GM12875 (cell line): ENCODE results near the gene FGD5.

ENCODE experiments used
- H3K4me3 ChIP-seq: one replicate; pipeline ENCODE4 v1.5.1; 2011; ENCODE audit warnings: low read depth, low read length, control low read depth
- TF ChIP-seq, protein P1 (sequence below): IDR thresholded peaks from 2 replicates; pipeline ENCODE4 v1.5.1; 2011; ENCODE audit warnings: low read depth, mild to moderate bottlenecking, control low read depth, inconsistent platforms, low read length, moderate library complexity, borderline replicate concordance; ENCODE audit not compliant: insufficient read depth

The FGD5 gene

DNA sequence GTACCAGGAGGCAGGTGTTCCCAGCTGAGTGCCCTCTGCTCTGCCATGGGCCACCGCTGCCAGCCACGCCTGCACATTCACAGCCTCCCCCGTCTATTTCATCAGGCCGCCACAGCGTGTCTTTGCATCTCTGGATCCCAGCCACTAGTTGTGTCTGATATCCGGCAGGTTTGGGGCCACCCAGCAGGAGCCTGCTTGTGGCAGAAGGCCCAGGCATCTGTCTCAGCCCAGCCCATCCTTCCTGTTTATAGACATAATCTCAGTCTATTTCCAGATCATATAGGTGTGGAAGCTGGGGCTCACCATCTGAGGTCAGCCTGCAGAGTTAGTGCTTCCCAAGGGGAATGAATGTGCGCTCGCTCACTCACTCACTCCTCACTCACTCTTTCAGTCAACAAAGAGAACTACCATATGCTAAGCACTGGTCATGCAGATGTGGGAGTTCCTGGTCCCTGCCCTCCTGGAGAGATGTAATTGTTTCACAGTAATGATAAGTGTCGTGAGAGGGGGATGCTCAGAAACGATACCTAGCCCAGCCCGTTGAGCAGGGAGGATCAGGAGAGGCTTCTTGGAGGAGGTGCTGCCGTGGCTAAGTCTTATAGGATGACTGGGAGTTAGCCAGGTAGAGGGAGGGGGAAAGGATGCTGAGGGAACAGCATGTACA lies 60.6 kb downstream of the FGD5 start:
- TF ChIP-seq, protein P1, sequence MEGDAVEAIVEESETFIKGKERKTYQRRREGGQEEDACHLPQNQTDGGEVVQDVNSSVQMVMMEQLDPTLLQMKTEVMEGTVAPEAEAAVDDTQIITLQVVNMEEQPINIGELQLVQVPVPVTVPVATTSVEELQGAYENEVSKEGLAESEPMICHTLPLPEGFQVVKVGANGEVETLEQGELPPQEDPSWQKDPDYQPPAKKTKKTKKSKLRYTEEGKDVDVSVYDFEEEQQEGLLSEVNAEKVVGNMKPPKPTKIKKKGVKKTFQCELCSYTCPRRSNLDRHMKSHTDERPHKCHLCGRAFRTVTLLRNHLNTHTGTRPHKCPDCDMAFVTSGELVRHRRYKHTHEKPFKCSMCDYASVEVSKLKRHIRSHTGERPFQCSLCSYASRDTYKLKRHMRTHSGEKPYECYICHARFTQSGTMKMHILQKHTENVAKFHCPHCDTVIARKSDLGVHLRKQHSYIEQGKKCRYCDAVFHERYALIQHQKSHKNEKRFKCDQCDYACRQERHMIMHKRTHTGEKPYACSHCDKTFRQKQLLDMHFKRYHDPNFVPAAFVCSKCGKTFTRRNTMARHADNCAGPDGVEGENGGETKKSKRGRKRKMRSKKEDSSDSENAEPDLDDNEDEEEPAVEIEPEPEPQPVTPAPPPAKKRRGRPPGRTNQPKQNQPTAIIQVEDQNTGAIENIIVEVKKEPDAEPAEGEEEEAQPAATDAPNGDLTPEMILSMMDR, result no peak
- no peak overlapping the region for H3K4me3 ChIP-seq

DNA sequence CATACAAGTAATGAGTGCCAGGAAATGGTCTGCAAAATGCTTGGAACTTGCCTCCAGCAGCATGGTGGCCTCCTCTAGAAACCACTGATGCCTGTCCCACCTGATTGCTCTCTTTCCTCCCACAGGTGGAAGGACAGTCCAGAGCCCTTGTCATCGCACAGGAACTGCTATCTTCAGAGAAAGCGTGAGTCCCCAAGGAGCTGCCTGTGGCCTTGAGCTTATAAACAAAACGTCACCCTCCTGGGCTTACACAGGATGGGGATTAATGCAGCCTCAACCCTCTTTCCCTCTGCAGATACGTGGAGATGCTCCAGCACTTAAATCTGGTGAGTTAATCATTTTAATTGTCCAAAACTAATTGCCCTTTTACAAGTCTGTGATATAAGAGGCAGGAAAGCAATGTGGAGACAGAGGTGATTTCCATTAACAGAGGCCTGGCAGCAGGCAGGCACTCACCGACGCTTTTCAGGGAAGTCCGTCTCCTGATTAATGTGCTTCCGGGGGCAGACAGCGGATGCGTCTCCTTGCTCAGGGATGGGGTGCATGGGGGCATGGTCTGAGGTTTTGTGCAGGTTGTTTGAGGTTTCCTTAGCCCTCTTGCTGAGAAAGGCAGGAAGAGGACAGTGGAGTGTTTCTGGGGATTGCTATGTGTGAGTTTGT lies 61.8 kb downstream of the FGD5 start:
- no peak overlapping the region for H3K4me3 ChIP-seq

DNA sequence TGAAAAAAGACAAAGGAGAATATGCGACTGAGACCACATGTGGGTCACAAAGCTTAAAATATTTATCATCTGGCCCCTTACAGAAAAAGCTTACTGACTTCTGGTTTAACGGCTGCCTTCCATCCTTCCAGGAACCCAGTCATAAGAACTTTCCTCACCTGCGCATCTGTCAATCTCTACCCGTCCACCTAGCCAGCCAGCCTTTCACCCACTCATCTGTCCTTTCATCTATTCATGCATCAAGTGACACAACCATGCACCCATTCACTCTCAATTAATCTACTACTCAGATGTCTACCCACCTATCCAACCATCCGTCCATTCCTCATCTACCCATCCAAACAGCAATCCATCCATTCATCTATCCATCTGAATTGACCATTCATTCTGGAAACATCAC lies 64.5 kb downstream of the FGD5 start:
- TF ChIP-seq, protein P1, result no peak
- no peak overlapping the region for H3K4me3 ChIP-seq

More for the DNA sequence above, 61.8 kb downstream of the FGD5 start:
- TF ChIP-seq, protein P1, result no peak

DNA sequence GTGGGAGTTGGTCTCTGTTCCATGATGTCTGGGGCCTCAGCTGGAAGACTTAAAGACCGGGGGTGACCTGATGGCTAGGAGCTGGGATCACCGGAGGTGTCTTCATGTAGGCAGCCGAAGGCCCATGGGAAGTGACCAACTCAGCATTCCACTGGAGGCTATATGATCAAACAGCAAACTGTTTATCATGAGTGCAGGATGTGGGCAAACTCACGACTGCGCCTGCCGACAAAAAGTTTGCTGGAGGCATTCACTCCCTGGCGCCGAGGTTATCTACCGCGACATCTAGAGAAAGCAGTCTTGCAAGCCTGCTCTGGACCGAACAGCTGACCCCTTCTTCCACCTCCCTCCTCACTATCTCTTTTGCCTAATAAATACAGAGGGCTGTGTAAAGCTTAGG lies 65.9 kb downstream of the FGD5 start:
- no peak overlapping the region for H3K4me3 ChIP-seq
- TF ChIP-seq, protein P1, result no peak

DNA sequence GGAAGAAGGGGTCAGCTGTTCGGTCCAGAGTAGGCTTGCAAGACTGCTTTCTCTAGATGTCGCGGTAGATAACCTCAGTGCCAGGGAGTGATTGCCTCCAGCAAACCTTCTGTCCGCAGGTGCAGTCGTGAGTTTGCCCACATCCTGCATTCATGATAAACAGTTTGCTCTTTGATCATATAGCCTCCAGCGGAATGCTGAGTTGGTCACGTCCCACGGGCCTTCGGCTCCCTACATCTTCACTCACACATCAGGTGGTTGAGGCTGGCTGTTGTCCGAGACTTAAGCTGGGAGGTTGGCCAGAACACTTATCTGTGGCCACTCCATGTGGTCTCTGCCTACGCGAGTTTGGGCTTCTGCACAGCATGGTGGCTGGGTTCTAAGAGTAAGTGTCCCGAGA lies 66.5 kb downstream of the FGD5 start:
- TF ChIP-seq, protein P1, result no peak
- no peak overlapping the region for H3K4me3 ChIP-seq

DNA sequence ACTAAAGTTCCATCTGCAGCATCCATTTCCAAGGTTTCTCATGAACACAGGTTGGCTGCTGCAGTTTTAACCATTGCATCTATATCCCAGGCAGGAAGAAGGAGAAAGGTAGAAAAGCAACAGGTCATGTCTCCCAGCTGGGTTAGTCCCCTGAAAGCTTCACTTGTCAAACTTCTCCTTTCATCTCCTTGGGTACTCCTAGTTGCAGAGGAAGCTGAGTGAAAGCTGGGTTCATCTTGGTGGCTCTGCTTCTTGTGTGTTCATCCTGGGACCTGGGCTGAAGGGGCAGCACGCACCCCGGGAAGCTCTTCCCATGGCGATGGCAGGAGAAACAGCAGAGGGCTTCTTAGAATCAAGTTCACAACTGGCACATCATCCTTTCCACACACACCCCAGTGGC lies 67.3 kb downstream of the FGD5 start:
- TF ChIP-seq, protein P1, result no peak
- no peak overlapping the region for H3K4me3 ChIP-seq

DNA sequence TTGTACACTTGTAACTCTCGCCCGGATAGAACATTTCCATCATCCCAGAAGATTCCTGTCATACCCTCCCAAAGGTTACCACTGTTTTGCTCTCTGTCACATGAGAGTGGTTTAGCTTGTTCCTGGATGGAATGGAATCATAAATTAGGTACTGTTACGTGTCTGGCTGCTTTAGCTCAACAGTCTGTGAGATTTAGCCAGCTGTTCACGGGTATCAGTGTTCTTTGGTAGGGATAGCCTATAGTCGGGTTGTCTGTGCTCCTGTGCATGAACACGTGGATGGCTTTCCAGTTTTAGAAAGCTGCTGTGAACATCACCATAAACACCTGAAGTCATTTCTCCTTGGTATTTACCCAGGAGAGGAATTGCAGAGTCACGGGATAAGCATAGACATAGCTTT lies 70.4 kb downstream of the FGD5 start:
- TF ChIP-seq, protein P1, result no peak
- H3K4me3 ChIP-seq, result no peak overlapping the region
